Neural cell (in vitro differentiated cells): ENCODE results near the gene PTPN21. TPM values are rescaled to one million over a fixed set of nuclear protein-coding genes. Genes with fewer than 3 reads are reported as not detected.

Experiments used
- H2AFZ ChIP-seq: fragments of 200-600, 300-800 bp; sonication (generic), shearing (Covaris generic); 2 replicates; pipeline ENCODE4 v1.6.0; 2014; ENCODE audit warnings: low read depth, mild to moderate bottlenecking, antibody characterized with exemption, low read length, moderate library complexity
- H3F3A ChIP-seq: fragments of 200-600 bp; shearing (Covaris generic); 2 replicates; pipeline ENCODE4 v1.6.1; 2016; ENCODE audit warnings: mild to moderate bottlenecking, moderate library complexity, mixed read lengths, antibody characterized with exemption, low read length; ENCODE audit not compliant: insufficient read depth, poor library complexity, severe bottlenecking
- H3K27ac ChIP-seq: fragments of 200-600, 300-800 bp; sonication (generic), shearing (Covaris generic); 2 replicates; pipeline ENCODE4 v1.5.1; 2014; ENCODE audit warnings: mild to moderate bottlenecking, low read length, moderate library complexity
- H3K27me3 ChIP-seq: fragments of 300-800, 200-600 bp; sonication (generic), shearing (Covaris generic); 2 replicates; pipeline ENCODE4 v1.6.0; 2014; ENCODE audit warnings: mild to moderate bottlenecking, low read depth, low read length, moderate library complexity; ENCODE audit not compliant: insufficient read depth
- H3K36me3 ChIP-seq: fragments of 300-800, 200-600 bp; sonication (generic), shearing (Covaris generic); 2 replicates; pipeline ENCODE4 v1.5.1; 2014; ENCODE audit warnings: mild to moderate bottlenecking, antibody characterized with exemption, low read length, moderate library complexity; ENCODE audit not compliant: insufficient read depth
- H3K4me2 ChIP-seq: fragments of 300-800, 200-600 bp; sonication (generic), shearing (Covaris generic); 2 replicates; pipeline ENCODE4 v1.6.0; 2014; ENCODE audit warnings: mild to moderate bottlenecking, low read length
- H3K4me3 ChIP-seq: fragments of 300-800, 200-600 bp; sonication (generic), shearing (Covaris generic); 2 replicates; pipeline ENCODE4 v1.5.1; 2014; ENCODE audit warnings: mild to moderate bottlenecking, low read length, moderate library complexity
- H3K79me2 ChIP-seq: fragments of 200-600 bp; shearing (Covaris generic); replicated peaks from 2 replicates; pipeline ENCODE4 v1.6.0; 2014; ENCODE audit warnings: mild to moderate bottlenecking, low read length, moderate library complexity; ENCODE audit not compliant: insufficient read depth
- H3K9ac ChIP-seq: fragments of 300-800, 200-600 bp; sonication (generic), shearing (Covaris generic); 2 replicates; pipeline ENCODE4 v1.6.1; 2016; ENCODE audit warnings: mild to moderate bottlenecking, low read length, mixed read lengths
- H3K9me2 ChIP-seq: fragments of 200-600 bp; shearing (Covaris generic); 2 replicates; pipeline ENCODE4 v1.6.1; 2016; ENCODE audit warnings: mild to moderate bottlenecking, low read length, mixed read lengths; ENCODE audit not compliant: insufficient read depth
- H3K9me3 ChIP-seq: fragments of 200-600, 300-800 bp; sonication (generic), shearing (Covaris generic); 2 replicates; pipeline ENCODE4 v1.6.1; 2016; ENCODE audit warnings: mild to moderate bottlenecking, mixed run types, low read length, moderate library complexity, mixed read lengths
- H4K20me1 ChIP-seq: fragments of 200-600 bp; shearing (Covaris generic); 2 replicates; pipeline ENCODE4 v1.6.1; 2016; ENCODE audit warnings: mild to moderate bottlenecking, mixed run types; ENCODE audit not compliant: insufficient read depth
- EZH2 ChIP-seq: fragments of 200-600, 300-800 bp; shearing (Covaris generic), sonication (generic); IDR thresholded peaks from 2 replicates; pipeline ENCODE4 v1.6.1; 2014; ENCODE audit warnings: antibody characterized with exemption, low read length, borderline replicate concordance, mild to moderate bottlenecking; ENCODE audit not compliant: insufficient read depth, poor library complexity, severe bottlenecking
- MXI1 ChIP-seq: fragments of 450-650 bp; conservative IDR thresholded peaks from 2 replicates; pipeline ENCODE4 v1.6.1; 2014; ENCODE audit warnings: antibody characterized with exemption, mild to moderate bottlenecking; ENCODE audit not compliant: poor library complexity, severe bottlenecking
- RAD21 ChIP-seq: fragments of 450-650 bp; conservative IDR thresholded peaks from 2 replicates; pipeline ENCODE4 v1.6.1; 2014; ENCODE audit warnings: antibody characterized with exemption, mild to moderate bottlenecking, moderate library complexity
- REST ChIP-seq: IDR thresholded peaks from 2 replicates; pipeline ENCODE4 v1.6.1; 2012; ENCODE audit warnings: borderline replicate concordance
- SMC3 ChIP-seq: fragments of 450-650 bp; conservative IDR thresholded peaks from 2 replicates; pipeline ENCODE4 v1.6.1; 2014; ENCODE audit warnings: antibody characterized with exemption, mild to moderate bottlenecking, moderate library complexity; ENCODE audit not compliant: poor library complexity
- TAF1 ChIP-seq: IDR thresholded peaks from 2 replicates; pipeline ENCODE4 v1.6.1; 2012; ENCODE audit warnings: low read depth
- polyA plus RNA-seq: library from polyadenylated mRNA; depleted of rRNA; stranded (reverse); fragments of >200 nt; gene quantifications from 2 replicates; pipeline ENCODE4 v1.2.3, GENCODE V29; 2014

PTPN21 gene
- polyA plus RNA-seq, 1 donor from 2014 or later: 4.1 TPM

GRCh38 chr14:88545256-88545655 is 9.6 kb downstream of the PTPN21 start:
- no peak overlapping the region for H3K4me3 ChIP-seq
- no peaks in the 10 kb centered on the region for H3F3A ChIP-seq
- no peaks in the 10 kb centered on the region for H3K9me3 ChIP-seq
- H3K4me2 ChIP-seq: no peak overlapping the region
- H3K27ac ChIP-seq: no peak overlapping the region
- no peaks in the 10 kb centered on the region for H3K36me3 ChIP-seq
- peaks cover 12% of the 10 kb centered on the region for H3K79me2 ChIP-seq
- no peak overlapping the region for H3K9ac ChIP-seq
- TF ChIP-seq REST: no peak
- TF ChIP-seq MXI1: no peak
- H3K27me3 ChIP-seq: no peaks in the 10 kb centered on the region
- H4K20me1 ChIP-seq: no peaks in the 10 kb centered on the region
- H2AFZ ChIP-seq: no peak overlapping the region
- H3K9me2 ChIP-seq: no peaks in the 10 kb centered on the region

- H3K4me3 ChIP-seq: no peak overlapping the region
- H3F3A ChIP-seq: no peaks in the 10 kb centered on the region
- H3K36me3 ChIP-seq: no peaks in the 10 kb centered on the region
- no peaks in the 10 kb centered on the region for H3K27me3 ChIP-seq
- no peak overlapping the region for H3K27ac ChIP-seq
- no peaks in the 10 kb centered on the region for H4K20me1 ChIP-seq
- TF ChIP-seq REST (no peak), TAF1 (no peak), EZH2 (no peak), RAD21 (no peak), SMC3 (no peak)
- no peaks in the 10 kb centered on the region for H3K9me2 ChIP-seq
- H3K79me2 ChIP-seq: peaks cover 19% of the 10 kb centered on the region
- H3K9ac ChIP-seq: no peak overlapping the region
- H3K4me2 ChIP-seq: no peak overlapping the region
- no peaks in the 10 kb centered on the region for H3K9me3 ChIP-seq
- H2AFZ ChIP-seq: no peak overlapping the region
These were observed 11.7 kb downstream of the PTPN21 start for GRCh38 chr14:88542857-88543795.
